H1 (cell line): ENCODE results near the gene INPP4B.

Experiments used
- GABPA ChIP-seq: IDR thresholded peaks from 2 replicates; pipeline ENCODE4 v1.6.1; 2011; ENCODE audit warnings: mild to moderate bottlenecking, low read length, moderate library complexity, borderline replicate concordance; ENCODE audit not compliant: insufficient read depth
- JUND ChIP-seq: IDR thresholded peaks from 2 replicates; pipeline ENCODE4 v1.6.1; 2011; ENCODE audit warnings: mild to moderate bottlenecking, improper control_type of control experiment, low read length
- POLR2A ChIP-seq, 2 experiments: IDR thresholded peaks; 1 replicate in 1 of 2; 2 replicates in 1 of 2; pipeline ENCODE4 v1.6.1; 2011; ENCODE audit warnings: low read depth in 2 of 2, low read length in 2 of 2, mild to moderate bottlenecking in 2 of 2; ENCODE audit errors: control extremely low read depth in 1 of 2
- RAD21 ChIP-seq, 2 experiments: IDR thresholded peaks in 1 of 2; conservative IDR thresholded peaks in 1 of 2; 2 replicates each; pipeline ENCODE4 v1.6.1; 2011; ENCODE audit warnings: low read depth in 2 of 2, low read length in 2 of 2, improper control_type of control experiment in 1 of 2, inconsistent platforms in 1 of 2, mild to moderate bottlenecking in 1 of 2, moderate library complexity in 1 of 2
- RFX5 ChIP-seq: IDR thresholded peaks from 2 replicates; pipeline ENCODE4 v1.6.1; 2011; ENCODE audit warnings: low read depth, low read length, improper control_type of control experiment, borderline replicate concordance
- RNF2 ChIP-seq: fragments of 200-900, 300-1000 bp; sonication (generic); IDR thresholded peaks from 2 replicates; pipeline ENCODE4 v1.7.1; 2016; ENCODE audit warnings: borderline replicate concordance, low read depth, mild to moderate bottlenecking, antibody characterized with exemption, low read length; ENCODE audit not compliant: poor library complexity, severe bottlenecking; ENCODE audit errors: missing control alignments
- SP1 ChIP-seq: IDR thresholded peaks from 2 replicates; pipeline ENCODE4 v1.6.1; 2011; ENCODE audit warnings: low read depth, low read length
- TF ChIP-seq, protein P1 (sequence below), 3 experiments: IDR thresholded peaks; 1 replicate in 2 of 3; 2 replicates in 1 of 3; pipeline versions ENCODE4 v1.5.1 to v1.6.1; 2011; ENCODE audit warnings: low read length in 3 of 3, mild to moderate bottlenecking in 3 of 3, inconsistent platforms in 2 of 3, low read depth in 1 of 3, moderate library complexity in 1 of 3; ENCODE audit not compliant: insufficient read depth in 1 of 3; ENCODE audit errors: control extremely low read depth in 1 of 3
- TF ChIP-seq, protein P2 (sequence below): IDR thresholded peaks from 2 replicates; pipeline ENCODE4 v1.6.1; 2012; ENCODE audit warnings: inconsistent platforms
- TF ChIP-seq, protein P3 (sequence below): IDR thresholded peaks from 2 replicates; pipeline ENCODE4 v1.6.1; 2012; ENCODE audit warnings: low read length, inconsistent platforms

DNA sequence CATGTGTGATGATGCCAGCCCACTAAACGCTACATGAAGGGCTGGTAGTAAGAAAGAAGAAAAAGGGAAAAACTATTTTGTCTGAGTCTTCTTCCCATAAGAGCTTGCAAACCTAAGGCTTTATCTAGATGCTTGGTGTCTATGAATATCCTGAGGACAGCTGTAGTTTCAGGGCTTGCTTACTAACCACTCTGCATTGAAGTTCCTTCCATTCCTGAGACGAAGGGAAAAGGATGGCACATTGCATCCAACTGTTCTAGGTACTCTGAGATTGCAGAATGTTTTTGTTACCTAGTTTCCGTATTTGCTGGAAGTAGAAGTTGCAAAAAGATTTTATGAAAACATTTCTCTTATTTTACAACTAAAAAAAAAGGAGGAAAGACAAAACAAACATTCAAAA is 665.1 kb downstream of the INPP4B start:
- TF ChIP-seq GABPA = no peak
- TF ChIP-seq, protein P1, sequence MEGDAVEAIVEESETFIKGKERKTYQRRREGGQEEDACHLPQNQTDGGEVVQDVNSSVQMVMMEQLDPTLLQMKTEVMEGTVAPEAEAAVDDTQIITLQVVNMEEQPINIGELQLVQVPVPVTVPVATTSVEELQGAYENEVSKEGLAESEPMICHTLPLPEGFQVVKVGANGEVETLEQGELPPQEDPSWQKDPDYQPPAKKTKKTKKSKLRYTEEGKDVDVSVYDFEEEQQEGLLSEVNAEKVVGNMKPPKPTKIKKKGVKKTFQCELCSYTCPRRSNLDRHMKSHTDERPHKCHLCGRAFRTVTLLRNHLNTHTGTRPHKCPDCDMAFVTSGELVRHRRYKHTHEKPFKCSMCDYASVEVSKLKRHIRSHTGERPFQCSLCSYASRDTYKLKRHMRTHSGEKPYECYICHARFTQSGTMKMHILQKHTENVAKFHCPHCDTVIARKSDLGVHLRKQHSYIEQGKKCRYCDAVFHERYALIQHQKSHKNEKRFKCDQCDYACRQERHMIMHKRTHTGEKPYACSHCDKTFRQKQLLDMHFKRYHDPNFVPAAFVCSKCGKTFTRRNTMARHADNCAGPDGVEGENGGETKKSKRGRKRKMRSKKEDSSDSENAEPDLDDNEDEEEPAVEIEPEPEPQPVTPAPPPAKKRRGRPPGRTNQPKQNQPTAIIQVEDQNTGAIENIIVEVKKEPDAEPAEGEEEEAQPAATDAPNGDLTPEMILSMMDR (IDR thresholded peaks at IDR 0.05; ENCODE audit: control extremely low read depth in 1 of 3, insufficient read depth in 1 of 3, low read depth in 1 of 3, low read length in 3 of 3) = no peak
- no peak for TF ChIP-seq SP1
- TF ChIP-seq, protein P2, sequence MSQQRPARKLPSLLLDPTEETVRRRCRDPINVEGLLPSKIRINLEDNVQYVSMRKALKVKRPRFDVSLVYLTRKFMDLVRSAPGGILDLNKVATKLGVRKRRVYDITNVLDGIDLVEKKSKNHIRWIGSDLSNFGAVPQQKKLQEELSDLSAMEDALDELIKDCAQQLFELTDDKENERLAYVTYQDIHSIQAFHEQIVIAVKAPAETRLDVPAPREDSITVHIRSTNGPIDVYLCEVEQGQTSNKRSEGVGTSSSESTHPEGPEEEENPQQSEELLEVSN = no peak
- TF ChIP-seq RAD21 (IDR thresholded peaks at IDR 0.05 in 1 of 2, conservative IDR thresholded peaks at IDR 0.05 in 1 of 2; ENCODE audit: low read depth in 2 of 2, low read length in 2 of 2) = no peak
- TF ChIP-seq, protein P3, sequence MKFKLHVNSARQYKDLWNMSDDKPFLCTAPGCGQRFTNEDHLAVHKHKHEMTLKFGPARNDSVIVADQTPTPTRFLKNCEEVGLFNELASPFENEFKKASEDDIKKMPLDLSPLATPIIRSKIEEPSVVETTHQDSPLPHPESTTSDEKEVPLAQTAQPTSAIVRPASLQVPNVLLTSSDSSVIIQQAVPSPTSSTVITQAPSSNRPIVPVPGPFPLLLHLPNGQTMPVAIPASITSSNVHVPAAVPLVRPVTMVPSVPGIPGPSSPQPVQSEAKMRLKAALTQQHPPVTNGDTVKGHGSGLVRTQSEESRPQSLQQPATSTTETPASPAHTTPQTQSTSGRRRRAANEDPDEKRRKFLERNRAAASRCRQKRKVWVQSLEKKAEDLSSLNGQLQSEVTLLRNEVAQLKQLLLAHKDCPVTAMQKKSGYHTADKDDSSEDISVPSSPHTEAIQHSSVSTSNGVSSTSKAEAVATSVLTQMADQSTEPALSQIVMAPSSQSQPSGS = no peak
- TF ChIP-seq JUND = no peak
- no peak for TF ChIP-seq POLR2A (IDR thresholded peaks at IDR 0.05; ENCODE audit: control extremely low read depth in 1 of 2, low read depth in 2 of 2, low read length in 2 of 2)
- no peak for TF ChIP-seq RFX5
- TF ChIP-seq RNF2 = no peak
